NCI-H1436 (cell line): ENCODE data around the gene ESR1.
A peak's percentile ranks its signal among the peaks of the same experiment; 100 is the strongest.
"Not testable (repeated sequence)": the region's sequence is repeated elsewhere in the genome, so short reads cannot be mapped to it uniquely, and the experiment has no call there.

Experiments
- DNase-seq: peaks from one replicate; lab custom pipeline; 2025; lab: John Stamatoyannopoulos, UW

Gene ESR1

GRCh38 chr6:151988199-151988598 lies 180.7 kb downstream of the ESR1 start:
- not testable (repeated sequence) for DNase-seq

- DNase-seq = no peak
Measured at GRCh38 chr6:151992091-151992490, 184.6 kb downstream of the ESR1 start.

- no peak for DNase-seq
Measured at GRCh38 chr6:151993364-151993763, 185.9 kb downstream of the ESR1 start.

- DNase-seq = no peak
Measured at GRCh38 chr6:151998784-151999183, 191.3 kb downstream of the ESR1 start.

GRCh38 chr6:151999194-151999593 lies 191.7 kb downstream of the ESR1 start:
- DNase-seq = no peak

- DNase-seq = no peak
Measured at GRCh38 chr6:152001408-152001807, 193.9 kb downstream of the ESR1 start.

GRCh38 chr6:152002306-152002705 lies 194.8 kb downstream of the ESR1 start:
- DNase-seq = no peak

- DNase-seq = no peak
Measured at GRCh38 chr6:152004036-152004566, 196.6 kb downstream of the ESR1 start.

- no peak for DNase-seq
Measured at GRCh38 chr6:152004896-152005295, 197.4 kb downstream of the ESR1 start.

GRCh38 chr6:152008779-152009178 lies 201.3 kb downstream of the ESR1 start:
- DNase-seq = no peak

GRCh38 chr6:152012227-152012626 lies 204.7 kb downstream of the ESR1 start:
- no peak for DNase-seq

GRCh38 chr6:152018876-152019275 lies 211.4 kb downstream of the ESR1 start:
- DNase-seq = no peak

- DNase-seq = no peak
Measured at GRCh38 chr6:152022303-152022702, 214.8 kb downstream of the ESR1 start.

- DNase-seq = no peak
Measured at GRCh38 chr6:152023613-152024012, 216.1 kb downstream of the ESR1 start.

- no peak for DNase-seq
Measured at GRCh38 chr6:152026291-152026690, 218.8 kb downstream of the ESR1 start.

- not testable (repeated sequence) for DNase-seq
Measured at GRCh38 chr6:152026744-152027143, 219.3 kb downstream of the ESR1 start.

GRCh38 chr6:152033765-152034164 lies 226.3 kb downstream of the ESR1 start:
- DNase-seq = not testable (repeated sequence)

GRCh38 chr6:152034631-152035030 lies 227.1 kb downstream of the ESR1 start:
- no peak for DNase-seq

GRCh38 chr6:152046118-152046517 lies 238.6 kb downstream of the ESR1 start:
- DNase-seq = no peak

- DNase-seq = peak; percentile 8
Measured at GRCh38 chr6:152048921-152049320, 241.4 kb downstream of the ESR1 start.

GRCh38 chr6:152049502-152049901 lies 242.0 kb downstream of the ESR1 start:
- no peak for DNase-seq

GRCh38 chr6:152050451-152051195 lies 243.1 kb downstream of the ESR1 start:
- DNase-seq = no peak

- DNase-seq = no peak
Measured at GRCh38 chr6:152052061-152052460, 244.6 kb downstream of the ESR1 start.

- no peak for DNase-seq
Measured at GRCh38 chr6:152053332-152053731, 245.8 kb downstream of the ESR1 start.
